Erythroblast (primary cell): ENCODE data around the gene THBS1.

Source experiments
- GATA1 ChIP-seq: IDR thresholded peaks from 2 replicates; pipeline ENCODE4 v1.6.1; 2011; ENCODE audit warnings: low read depth, mild to moderate bottlenecking, control low read depth, low read length, moderate library complexity
- POLR2A ChIP-seq: IDR thresholded peaks from 2 replicates; pipeline ENCODE4 v1.6.1; 2011; ENCODE audit warnings: mild to moderate bottlenecking, low read length

DNA sequence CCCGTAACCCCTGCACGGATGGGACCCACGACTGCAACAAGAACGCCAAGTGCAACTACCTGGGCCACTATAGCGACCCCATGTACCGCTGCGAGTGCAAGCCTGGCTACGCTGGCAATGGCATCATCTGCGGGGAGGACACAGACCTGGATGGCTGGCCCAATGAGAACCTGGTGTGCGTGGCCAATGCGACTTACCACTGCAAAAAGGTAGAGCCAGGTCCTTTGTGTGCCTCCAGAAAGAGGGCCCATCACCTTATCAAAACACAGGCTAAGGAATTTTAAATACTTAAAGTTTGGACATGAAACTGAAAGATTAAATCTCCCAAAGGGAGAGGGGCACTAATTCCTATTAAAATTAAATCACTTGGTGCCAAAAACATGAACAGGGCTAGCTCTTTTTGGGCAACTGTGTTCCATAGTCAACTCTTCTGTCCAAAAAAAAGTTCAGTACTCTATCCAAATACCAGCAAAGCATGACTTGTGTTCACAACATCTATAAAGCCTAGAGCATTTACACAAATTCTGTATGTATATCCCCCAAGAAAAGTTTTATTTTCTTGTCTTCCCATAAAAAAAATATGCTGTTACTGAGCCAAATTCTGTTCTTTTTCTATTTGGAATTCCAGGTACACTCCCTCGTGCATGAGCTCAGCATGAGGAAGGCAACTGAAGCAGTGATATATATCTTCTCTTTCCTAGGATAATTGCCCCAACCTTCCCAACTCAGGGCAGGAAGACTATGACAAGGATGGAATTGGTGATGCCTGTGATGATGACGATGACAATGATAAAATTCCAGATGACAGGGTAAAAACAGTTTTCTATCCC is 9.2 kb downstream of the THBS1 start:
- TF ChIP-seq POLR2A (no peak), GATA1 (no peak)
